HEK293 (cell line): Measurements from ENCODE around the gene HMGA1.

Experiments used
- CTCF ChIA-PET: fragments of 350-600 bp; formaldehyde crosslinking; extraction: SDS; loops from one replicate; lab custom pipeline; 2021; ENCODE audit warnings: antibody characterized with exemption; lab: Yijun Ruan, JAX
- POLR2A ChIA-PET: fragments of 300-600 bp; formaldehyde crosslinking; extraction: SDS; loops from one replicate; lab custom pipeline; 2020; ENCODE audit warnings: antibody characterized with exemption, inconsistent platforms; lab: Yijun Ruan, JAX
- H3K27ac ChIP-seq: fragments of 200-500 bp; sonication (Bioruptor generic); 2 replicates; pipeline ENCODE4 v1.5.1; 2014; ENCODE audit warnings: low read depth, low read length, control low read depth, inconsistent platforms; ENCODE audit errors: extremely low read depth
- H3K36me3 ChIP-seq, 2 experiments: fragments of 200-500 bp in 1 of 2; sonication (Bioruptor generic) in 1 of 2; 1 replicate in 1 of 2; 2 replicates in 1 of 2; pipeline ENCODE4 v1.5.1; 2014 to 2017; ENCODE audit warnings: inconsistent platforms in 2 of 2, low read length in 2 of 2; ENCODE audit not compliant: control insufficient read depth in 2 of 2, insufficient read depth in 1 of 2
- H3K4me1 ChIP-seq: fragments of 200-500 bp; sonication (Bioruptor generic); 2 replicates; pipeline ENCODE4 v1.5.1; 2014; ENCODE audit warnings: mild to moderate bottlenecking, low read length, inconsistent platforms; ENCODE audit not compliant: control insufficient read depth, insufficient read depth
- H3K4me3 ChIP-seq: 2 replicates; pipeline ENCODE4 v1.5.1; 2011; ENCODE audit warnings: low read depth, mild to moderate bottlenecking, control low read depth, low read length, moderate library complexity
- H3K9me3 ChIP-seq: fragments of 200-500 bp; sonication (Bioruptor generic); 2 replicates; pipeline ENCODE4 v1.5.1; 2014; ENCODE audit warnings: low read depth, low read length, inconsistent platforms; ENCODE audit not compliant: control insufficient read depth, insufficient read depth
- MZF1 ChIP-seq: fragments of 450-650 bp; formaldehyde crosslinking; IDR thresholded peaks from 2 replicates; pipeline ENCODE4 v1.5.1; 2017; ENCODE audit warnings: missing biosample characterization, missing genetic modification characterization, borderline replicate concordance
- SCRT2 ChIP-seq: fragments of 450-650 bp; formaldehyde crosslinking; IDR thresholded peaks from 2 replicates; pipeline ENCODE4 v1.5.1; 2016; ENCODE audit warnings: missing biosample characterization, missing genetic modification characterization
- ZBTB7A ChIP-seq: fragments of 450-650 bp; formaldehyde crosslinking; IDR thresholded peaks from 2 replicates; pipeline ENCODE4 v1.5.1; 2016; ENCODE audit warnings: low read depth, missing biosample characterization, missing genetic modification characterization
- ZFHX2 ChIP-seq: fragments of 450-650 bp; formaldehyde crosslinking; conservative IDR thresholded peaks from 2 replicates; pipeline ENCODE4 v1.5.1; 2016; ENCODE audit warnings: missing biosample characterization, missing genetic modification characterization
- ZNF184 ChIP-seq: fragments of 450-650 bp; IDR thresholded peaks from 2 replicates; pipeline ENCODE4 v1.5.1; 2018; ENCODE audit warnings: missing biosample characterization, mild to moderate bottlenecking, missing genetic modification characterization
- ZNF2 ChIP-seq: fragments of 450-650 bp; formaldehyde crosslinking; IDR thresholded peaks from 2 replicates; pipeline ENCODE4 v1.5.1; 2016; ENCODE audit warnings: missing biosample characterization, missing genetic modification characterization
- ZNF37A ChIP-seq: fragments of 450-650 bp; IDR thresholded peaks from 2 replicates; pipeline ENCODE4 v1.5.1; 2018; ENCODE audit warnings: missing biosample characterization, missing genetic modification characterization
- ZNF623 ChIP-seq: fragments of 450-650 bp; formaldehyde crosslinking; IDR thresholded peaks from 2 replicates; pipeline ENCODE4 v1.5.1; 2016; ENCODE audit warnings: missing biosample characterization, missing genetic modification characterization
- TF ChIP-seq, protein P1 (sequence below): fragments of 450-650 bp; formaldehyde crosslinking; conservative IDR thresholded peaks from 2 replicates; pipeline ENCODE4 v1.5.1; 2016; ENCODE audit warnings: low read depth, missing biosample characterization, missing genetic modification characterization
- TF ChIP-seq, protein P2 (sequence below): fragments of 450-650 bp; formaldehyde crosslinking; IDR thresholded peaks from 2 replicates; pipeline ENCODE4; 2016; ENCODE audit warnings: missing biosample characterization, missing genetic modification characterization
- TF ChIP-seq, protein P3 (sequence below): fragments of 450-650 bp; formaldehyde crosslinking; IDR thresholded peaks from 2 replicates; pipeline ENCODE4 v1.5.1; 2016; ENCODE audit warnings: missing biosample characterization, missing genetic modification characterization
- TF ChIP-seq, protein P4 (sequence below): fragments of 450-650 bp; formaldehyde crosslinking; IDR thresholded peaks from 2 replicates; pipeline ENCODE4 v1.5.1; 2016; ENCODE audit warnings: missing biosample characterization, missing genetic modification characterization

HMGA1 gene

DNA sequence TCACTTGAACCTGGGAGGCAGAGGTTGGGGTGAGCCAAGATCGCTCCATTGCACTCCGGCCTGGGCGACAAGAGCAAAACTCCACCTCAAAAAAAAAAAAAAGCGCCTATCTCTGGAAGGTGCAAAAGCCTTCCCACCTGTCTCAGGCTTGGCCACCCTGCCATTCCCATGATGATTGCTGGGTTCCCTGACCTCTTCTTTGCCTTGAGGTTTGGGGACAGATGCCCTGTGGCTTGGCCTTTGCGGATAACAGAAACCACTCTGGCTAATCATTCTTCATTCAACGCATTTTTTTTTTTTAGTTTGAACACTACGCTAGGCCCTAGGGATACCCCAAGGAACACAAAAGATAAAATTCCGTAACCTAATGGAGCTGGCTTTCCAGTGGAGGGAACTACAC lies 6.8 kb upstream of the HMGA1 start:
- ChIA-PET POLR2A (interaction anchor here (0.6 kb wide), 1 partner anchor 193 kb away, joined by 3 read pairs; no protein-coding TSS in a partner anchor), CTCF (interaction anchor here (0.7 to 2.1 kb wide), 5 partner anchors 17 to 201 kb away, joined by 3 to 8 read pairs (median 3); no protein-coding TSS in a partner anchor)
- no peak overlapping the region for H3K4me3 ChIP-seq
- TF ChIP-seq MZF1 (tag by site-specific recombination) (no peak), ZNF2 (tag by site-specific recombination) (no peak)
- H3K36me3 ChIP-seq = no peaks in the 10 kb centered on the region
- H3K4me1 ChIP-seq = no peaks in the 10 kb centered on the region
- H3K27ac ChIP-seq = no peak overlapping the region
- H3K9me3 ChIP-seq = no peaks in the 10 kb centered on the region

DNA sequence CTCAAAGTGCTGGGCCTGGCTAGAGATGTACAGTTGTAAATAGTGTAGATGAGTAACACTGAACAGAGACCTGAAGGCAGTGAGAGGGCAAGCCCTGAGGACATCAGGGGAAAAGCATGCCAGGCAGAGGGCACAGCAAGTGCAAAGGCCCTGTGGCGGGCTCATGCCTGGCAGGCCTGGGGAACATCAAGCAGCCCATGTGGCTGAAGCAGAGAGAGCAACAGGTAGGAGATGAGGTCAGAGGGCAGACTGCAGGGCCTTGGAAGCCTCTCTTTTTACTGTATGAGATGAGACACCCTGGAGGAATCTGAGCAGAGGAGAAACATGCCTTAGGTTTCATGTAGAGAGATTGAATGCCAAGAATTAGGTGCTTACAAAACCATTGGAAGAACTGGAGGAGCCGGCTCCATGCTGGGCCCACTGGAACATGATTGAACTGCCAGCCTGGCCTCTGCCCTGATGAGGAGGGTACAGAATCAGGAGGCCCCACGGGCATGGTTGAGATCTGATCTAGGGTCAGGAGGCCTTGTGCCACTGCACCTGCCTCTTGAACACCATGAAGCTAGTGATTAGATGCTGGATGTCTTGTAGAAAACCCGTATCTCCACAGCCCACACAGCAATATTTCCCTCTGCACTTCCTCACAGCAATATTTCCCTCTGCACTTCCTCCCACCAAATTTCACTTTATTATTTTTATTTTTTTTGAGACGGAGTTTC lies 5.9 kb upstream of the HMGA1 start:
- H3K27ac ChIP-seq = no peak overlapping the region
- no peaks in the 10 kb centered on the region for H3K36me3 ChIP-seq
- POLR2A ChIA-PET = interaction anchor here (0.6 kb wide), 1 partner anchor 192 kb away, joined by 3 read pairs; no protein-coding TSS in a partner anchor
- CTCF ChIA-PET = interaction anchor here (0.6 to 2.1 kb wide), 4 partner anchors 16 to 380 kb away, joined by 3 to 8 read pairs (median 4); no protein-coding TSS in a partner anchor
- H3K4me3 ChIP-seq = no peak overlapping the region
- H3K9me3 ChIP-seq = no peaks in the 10 kb centered on the region
- H3K4me1 ChIP-seq = no peaks in the 10 kb centered on the region
- TF ChIP-seq, protein P1, sequence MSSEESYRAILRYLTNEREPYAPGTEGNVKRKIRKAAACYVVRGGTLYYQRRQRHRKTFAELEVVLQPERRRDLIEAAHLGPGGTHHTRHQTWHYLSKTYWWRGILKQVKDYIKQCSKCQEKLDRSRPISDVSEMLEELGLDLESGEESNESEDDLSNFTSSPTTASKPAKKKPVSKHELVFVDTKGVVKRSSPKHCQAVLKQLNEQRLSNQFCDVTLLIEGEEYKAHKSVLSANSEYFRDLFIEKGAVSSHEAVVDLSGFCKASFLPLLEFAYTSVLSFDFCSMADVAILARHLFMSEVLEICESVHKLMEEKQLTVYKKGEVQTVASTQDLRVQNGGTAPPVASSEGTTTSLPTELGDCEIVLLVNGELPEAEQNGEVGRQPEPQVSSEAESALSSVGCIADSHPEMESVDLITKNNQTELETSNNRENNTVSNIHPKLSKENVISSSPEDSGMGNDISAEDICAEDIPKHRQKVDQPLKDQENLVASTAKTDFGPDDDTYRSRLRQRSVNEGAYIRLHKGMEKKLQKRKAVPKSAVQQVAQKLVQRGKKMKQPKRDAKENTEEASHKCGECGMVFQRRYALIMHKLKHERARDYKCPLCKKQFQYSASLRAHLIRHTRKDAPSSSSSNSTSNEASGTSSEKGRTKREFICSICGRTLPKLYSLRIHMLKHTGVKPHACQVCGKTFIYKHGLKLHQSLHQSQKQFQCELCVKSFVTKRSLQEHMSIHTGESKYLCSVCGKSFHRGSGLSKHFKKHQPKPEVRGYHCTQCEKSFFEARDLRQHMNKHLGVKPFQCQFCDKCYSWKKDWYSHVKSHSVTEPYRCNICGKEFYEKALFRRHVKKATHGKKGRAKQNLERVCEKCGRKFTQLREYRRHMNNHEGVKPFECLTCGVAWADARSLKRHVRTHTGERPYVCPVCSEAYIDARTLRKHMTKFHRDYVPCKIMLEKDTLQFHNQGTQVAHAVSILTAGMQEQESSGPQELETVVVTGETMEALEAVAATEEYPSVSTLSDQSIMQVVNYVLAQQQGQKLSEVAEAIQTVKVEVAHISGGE (tag by site-specific recombination) = no peak
- TF ChIP-seq SCRT2 (tag by site-specific recombination) (peak; percentile 93), ZNF623 (tag by site-specific recombination) (peak; percentile 99)
- TF ChIP-seq, protein P2, sequence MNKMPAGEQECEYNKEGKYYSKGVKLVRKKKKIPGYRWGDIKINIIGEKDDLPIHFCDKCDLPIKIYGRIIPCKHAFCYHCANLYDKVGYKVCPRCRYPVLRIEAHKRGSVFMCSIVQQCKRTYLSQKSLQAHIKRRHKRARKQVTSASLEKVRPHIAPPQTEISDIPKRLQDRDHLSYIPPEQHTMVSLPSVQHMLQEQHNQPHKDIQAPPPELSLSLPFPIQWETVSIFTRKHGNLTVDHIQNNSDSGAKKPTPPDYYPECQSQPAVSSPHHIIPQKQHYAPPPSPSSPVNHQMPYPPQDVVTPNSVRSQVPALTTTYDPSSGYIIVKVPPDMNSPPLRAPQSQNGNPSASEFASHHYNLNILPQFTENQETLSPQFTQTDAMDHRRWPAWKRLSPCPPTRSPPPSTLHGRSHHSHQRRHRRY (tag by site-specific recombination) = no peak

DNA sequence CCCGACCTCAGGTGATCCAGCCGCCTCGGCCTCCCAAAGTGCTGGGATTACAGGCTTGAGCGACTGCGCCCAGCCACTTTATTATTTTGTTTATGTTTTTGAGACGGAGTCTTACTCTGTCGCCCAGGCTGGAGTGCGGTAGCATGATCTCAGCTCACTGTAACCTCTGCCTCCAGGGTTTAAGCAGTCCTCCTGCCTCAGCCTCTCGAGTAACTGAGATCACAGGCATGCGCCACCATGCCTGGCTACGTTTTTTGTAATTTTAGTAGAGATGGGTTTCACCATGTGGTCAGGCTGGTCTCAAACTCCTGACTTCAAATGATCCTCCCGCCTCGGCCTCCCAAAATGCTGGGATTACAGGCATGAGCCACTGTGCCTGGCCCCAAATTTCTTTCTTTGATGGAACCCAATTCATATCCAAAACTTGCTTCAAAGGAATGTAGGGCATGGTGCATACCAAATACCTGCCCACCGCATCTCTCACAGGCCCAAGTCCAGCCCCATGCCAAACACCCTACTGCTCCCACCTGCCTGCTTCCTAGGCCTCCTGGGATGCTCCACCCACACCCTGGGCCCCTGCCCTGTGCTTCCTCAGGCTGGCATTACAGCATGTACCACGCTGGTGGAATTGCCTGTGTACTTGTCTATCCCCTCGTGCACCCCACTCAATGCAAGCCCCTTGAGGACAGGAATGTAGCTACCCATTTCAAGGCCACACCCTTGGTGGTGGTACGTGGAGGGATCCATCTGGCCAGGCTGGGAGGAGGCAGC lies 4.9 kb upstream of the HMGA1 start:
- ChIA-PET CTCF (interaction anchor here (0.6 to 1.6 kb wide), 3 partner anchors 15 to 380 kb away, joined by 3 to 5 read pairs (median 3); no protein-coding TSS in a partner anchor), POLR2A (no interaction called here)

More for the DNA sequence above, 4.9 kb upstream of the HMGA1 start:
- no peaks in the 10 kb centered on the region for H3K36me3 ChIP-seq
- H3K4me1 ChIP-seq = no peaks in the 10 kb centered on the region
- H3K9me3 ChIP-seq = no peaks in the 10 kb centered on the region
- TF ChIP-seq, protein P3, sequence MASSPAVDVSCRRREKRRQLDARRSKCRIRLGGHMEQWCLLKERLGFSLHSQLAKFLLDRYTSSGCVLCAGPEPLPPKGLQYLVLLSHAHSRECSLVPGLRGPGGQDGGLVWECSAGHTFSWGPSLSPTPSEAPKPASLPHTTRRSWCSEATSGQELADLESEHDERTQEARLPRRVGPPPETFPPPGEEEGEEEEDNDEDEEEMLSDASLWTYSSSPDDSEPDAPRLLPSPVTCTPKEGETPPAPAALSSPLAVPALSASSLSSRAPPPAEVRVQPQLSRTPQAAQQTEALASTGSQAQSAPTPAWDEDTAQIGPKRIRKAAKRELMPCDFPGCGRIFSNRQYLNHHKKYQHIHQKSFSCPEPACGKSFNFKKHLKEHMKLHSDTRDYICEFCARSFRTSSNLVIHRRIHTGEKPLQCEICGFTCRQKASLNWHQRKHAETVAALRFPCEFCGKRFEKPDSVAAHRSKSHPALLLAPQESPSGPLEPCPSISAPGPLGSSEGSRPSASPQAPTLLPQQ (tag by site-specific recombination) = no peak
- TF ChIP-seq ZNF37A = no peak
- TF ChIP-seq ZFHX2 (tag by site-specific recombination) = 0 out of 2 replicates have a peak, but pooled peaks have one; percentile 8
- no peak for TF ChIP-seq ZNF184 (tag by site-specific recombination)
- no peak for TF ChIP-seq ZBTB7A (tag by site-specific recombination)
- TF ChIP-seq, protein P4, sequence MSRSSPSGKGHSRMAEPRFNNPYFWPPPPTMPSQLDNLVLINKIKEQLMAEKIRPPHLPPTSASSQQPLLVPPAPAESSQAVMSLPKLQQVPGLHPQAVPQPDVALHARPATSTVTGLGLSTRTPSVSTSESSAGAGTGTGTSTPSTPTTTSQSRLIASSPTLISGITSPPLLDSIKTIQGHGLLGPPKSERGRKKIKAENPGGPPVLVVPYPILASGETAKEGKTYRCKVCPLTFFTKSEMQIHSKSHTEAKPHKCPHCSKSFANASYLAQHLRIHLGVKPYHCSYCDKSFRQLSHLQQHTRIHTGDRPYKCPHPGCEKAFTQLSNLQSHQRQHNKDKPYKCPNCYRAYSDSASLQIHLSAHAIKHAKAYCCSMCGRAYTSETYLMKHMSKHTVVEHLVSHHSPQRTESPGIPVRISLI (tag by site-specific recombination) = no peak
- TF ChIP-seq, all 188 proteins: peak for 1
- Histone ChIP-seq H3K27ac (no peak overlapping the region), H3K4me3 (no peak overlapping the region)
